Subcutaneous adipose tissue (tissue), 4 donors: ENCODE results near the gene RNF213. TPM values are rescaled to one million over a fixed set of nuclear protein-coding genes. Genes with fewer than 3 reads are reported as not detected.

Source experiments
- total RNA-seq, 4 donors: library from RNA; depleted of rRNA; stranded (reverse); fragments of >200 nt; gene quantifications; one replicate each; pipeline ENCODE4 v1.1.0, GENCODE V29; 2016
- TF ChIP-seq, protein P1 (sequence below): fragments of 450-650 bp; IDR thresholded peaks from one replicate; pipeline ENCODE4 v1.5.1; 2016; ENCODE audit warnings: low read depth, mild to moderate bottlenecking, control low read depth, antibody characterized with exemption, moderate library complexity

Gene RNF213
- total RNA-seq, 4 donors from 2014 or later = 114 to 167 (median 144) TPM

DNA sequence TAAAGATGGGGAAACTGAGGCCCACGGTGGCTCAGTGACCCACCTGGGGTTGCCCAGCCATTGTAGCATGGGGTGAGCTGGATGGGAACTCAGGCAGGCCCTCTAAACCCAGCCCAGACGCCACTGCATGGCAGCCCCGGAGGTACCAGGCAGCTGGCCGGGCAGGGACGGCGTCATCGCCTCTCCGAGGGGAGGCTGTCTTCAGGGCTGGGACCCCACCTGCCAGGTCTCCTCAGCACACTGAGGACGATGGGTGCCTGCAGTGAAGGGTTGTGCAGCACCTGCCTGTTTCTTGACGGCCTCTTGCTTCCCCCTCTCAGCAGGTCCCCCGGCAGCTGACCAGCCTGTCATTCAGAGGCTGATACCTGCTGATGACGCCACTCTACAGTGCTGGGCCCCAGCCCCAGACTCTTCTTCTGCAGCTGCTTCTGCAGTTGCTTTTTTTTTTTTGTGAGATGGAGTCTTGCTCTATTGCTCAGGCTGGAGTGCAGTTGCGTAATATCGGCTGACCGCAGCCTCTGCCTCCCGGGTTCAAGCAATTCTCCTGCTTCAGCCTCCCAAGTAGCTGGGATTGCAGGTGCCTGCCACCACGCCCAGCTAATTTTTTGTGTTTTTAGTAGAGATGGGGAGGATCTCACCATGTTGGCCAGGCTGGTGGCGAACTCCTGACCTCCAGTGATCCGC, 24.7 kb downstream of the RNF213 start:
- TF ChIP-seq, protein P1, sequence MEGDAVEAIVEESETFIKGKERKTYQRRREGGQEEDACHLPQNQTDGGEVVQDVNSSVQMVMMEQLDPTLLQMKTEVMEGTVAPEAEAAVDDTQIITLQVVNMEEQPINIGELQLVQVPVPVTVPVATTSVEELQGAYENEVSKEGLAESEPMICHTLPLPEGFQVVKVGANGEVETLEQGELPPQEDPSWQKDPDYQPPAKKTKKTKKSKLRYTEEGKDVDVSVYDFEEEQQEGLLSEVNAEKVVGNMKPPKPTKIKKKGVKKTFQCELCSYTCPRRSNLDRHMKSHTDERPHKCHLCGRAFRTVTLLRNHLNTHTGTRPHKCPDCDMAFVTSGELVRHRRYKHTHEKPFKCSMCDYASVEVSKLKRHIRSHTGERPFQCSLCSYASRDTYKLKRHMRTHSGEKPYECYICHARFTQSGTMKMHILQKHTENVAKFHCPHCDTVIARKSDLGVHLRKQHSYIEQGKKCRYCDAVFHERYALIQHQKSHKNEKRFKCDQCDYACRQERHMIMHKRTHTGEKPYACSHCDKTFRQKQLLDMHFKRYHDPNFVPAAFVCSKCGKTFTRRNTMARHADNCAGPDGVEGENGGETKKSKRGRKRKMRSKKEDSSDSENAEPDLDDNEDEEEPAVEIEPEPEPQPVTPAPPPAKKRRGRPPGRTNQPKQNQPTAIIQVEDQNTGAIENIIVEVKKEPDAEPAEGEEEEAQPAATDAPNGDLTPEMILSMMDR = no peak

DNA sequence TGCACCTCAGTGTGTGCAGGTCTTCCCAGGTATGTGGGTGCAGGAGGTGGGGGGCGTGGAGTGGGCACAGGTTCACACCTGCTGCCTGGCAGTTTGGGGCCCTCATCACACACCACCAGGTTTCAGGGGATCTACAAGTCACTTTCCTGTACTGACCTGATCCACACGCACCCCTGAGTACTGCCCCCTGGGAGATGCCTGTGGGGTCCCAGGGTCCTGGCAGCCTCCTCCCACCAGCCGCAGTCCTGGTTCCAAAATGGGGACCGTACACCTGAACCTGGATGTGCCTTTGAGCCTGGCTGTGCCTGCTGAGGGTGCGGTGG, 25.9 kb downstream of the RNF213 start:
- TF ChIP-seq, protein P1 = no peak

DNA sequence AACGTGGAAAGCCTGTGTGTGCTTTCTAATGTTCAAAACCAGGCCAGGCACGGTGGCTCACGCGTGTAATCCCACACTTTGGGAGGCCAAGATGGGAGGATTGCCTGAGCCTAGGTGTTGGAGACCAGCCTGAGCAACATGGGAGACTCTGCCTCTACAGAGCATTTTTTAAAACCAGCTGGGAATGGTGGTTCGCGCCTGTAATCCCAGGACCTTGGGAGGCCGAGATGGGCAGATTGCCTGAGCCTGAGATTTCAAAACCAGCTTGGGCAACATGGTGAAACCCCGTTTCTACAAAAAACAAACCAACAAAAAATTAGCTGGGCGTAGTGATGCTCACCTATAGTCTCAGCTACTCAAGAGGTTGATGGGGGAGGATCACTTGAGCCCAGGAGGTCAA, 26.4 kb downstream of the RNF213 start:
- TF ChIP-seq, protein P1 = no peak

DNA sequence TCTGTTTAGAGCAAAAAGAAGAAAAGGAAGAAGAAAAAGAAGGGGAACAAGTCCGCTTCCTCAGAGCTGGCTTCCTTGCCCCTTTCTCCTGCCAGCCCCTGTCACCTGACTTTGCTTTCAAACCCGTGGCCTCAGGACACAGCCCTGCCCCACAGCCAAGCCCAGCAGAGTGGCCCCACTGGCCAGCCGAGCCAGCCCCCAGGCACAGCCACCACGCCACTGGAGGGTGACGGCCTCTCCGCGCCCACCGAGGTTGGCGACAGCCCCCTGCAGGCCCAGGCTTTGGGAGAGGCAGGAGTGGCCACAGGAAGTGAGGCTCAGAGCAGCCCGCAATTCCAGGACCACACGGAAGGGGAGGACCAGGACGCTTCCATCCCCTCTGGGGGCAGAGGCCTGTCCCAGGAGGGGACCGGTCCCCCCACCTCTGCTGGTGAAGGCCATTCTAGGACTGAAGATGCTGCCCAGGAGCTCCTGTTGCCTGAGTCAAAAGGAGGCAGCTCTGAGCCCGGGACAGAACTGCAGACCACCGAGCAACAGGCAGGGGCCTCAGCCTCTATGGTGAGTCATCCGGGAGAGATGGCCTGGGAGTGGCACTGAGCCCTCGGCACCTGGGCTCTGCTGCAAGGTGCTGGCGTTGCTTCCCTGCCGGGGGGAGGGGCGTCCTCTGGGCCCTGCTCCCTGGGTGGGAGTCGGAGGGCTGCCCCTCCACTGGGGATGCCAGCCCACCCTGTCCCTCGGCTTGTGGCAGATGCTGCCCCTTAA, 27.3 kb downstream of the RNF213 start:
- TF ChIP-seq, protein P1 = no peak

DNA sequence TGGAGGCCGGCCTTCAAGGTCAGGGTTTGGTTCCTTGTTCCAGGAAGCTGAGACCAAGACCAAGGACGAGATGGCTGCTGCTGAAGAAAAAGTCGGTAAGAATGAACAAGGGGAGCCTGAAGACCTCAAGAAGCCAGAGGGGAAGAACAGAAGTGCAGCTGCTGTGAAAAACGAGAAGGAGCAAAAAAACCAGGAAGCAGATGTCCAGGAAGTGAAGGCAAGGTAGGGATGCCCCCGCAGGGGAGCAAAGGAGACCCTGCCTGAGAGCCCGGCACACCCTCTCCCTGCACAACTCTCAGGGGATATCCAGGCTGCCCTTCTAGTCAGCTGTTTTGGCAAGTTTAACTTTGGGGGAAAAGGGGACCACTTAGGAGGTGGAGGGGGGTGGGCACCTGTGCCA, 29.0 kb downstream of the RNF213 start:
- TF ChIP-seq, protein P1 = no peak

DNA sequence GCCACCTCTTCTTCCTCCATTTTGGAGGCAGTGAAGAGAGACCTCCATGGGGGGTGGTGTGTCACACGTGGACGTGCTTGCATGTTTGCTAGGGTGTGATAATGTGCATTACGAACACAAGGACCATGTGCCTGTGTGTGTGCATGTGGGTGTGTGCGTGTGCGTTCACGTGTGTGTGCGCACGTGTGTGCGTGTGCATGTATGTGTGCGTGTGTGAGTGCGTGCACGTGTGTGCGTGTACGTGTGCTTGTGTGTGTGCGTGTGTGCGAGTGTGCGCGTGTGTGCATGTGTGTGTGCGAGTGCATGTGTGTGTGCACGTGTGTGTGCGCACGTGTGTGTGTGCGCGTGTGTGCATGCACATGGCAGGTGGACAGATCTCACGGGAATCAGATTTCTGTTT, 29.5 kb downstream of the RNF213 start:
- TF ChIP-seq, protein P1 = no peak

DNA sequence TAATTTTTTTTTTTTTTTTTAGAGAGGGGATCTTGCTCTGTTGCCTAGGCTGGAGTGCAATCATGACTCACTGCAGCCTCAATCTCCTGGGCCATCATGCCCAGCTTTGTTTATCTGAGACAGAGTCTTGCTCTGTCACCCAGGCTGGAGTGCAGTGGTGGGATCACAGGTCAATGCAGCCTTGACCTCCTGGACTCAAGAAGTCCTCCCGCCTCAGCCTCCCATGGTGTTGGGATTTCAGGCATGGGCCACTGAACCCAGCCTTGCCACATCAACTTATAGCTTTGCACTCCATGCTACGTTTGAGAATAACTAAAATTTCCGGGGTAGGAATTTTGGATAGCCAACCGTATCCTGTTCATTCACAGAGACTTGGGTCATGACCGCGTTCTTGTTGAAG, 30.6 kb downstream of the RNF213 start:
- TF ChIP-seq, protein P1 = no peak
